T-helper 1 cell treated with Interleukin-12 subunit alpha and Interleukin-12 subunit beta and Interleukin-4 antibody, amounts not matched to agents 30 ng/mL and 1 ng/mL, for 36 hours (primary cell): ENCODE data around the gene PCSK6. TPM values are rescaled to one million over a fixed set of nuclear protein-coding genes. Genes with fewer than 3 reads are reported as not detected.

Source experiments
- intact Hi-C: fragments of 100-400 bp; cut with micrococcal nuclease; formaldehyde crosslinking; loops from one replicate; pipeline ENCODE4 v1.15.1; 2024
- total RNA-seq: library from RNA; stranded (reverse); gene quantifications from 2 replicates; pipeline ENCODE4 v1.2.3, GENCODE V29; 2022

Gene PCSK6
- total RNA-seq, 1 donor from 2014 or later: 2.5 TPM

- intact Hi-C loops: no loop called here
These were observed 34.0 kb upstream of the PCSK6 start for GRCh38 chr15:101523560-101523940.

- intact Hi-C loops: no loop called here
These were observed 33.4 kb upstream of the PCSK6 start for GRCh38 chr15:101522621-101523559.

GRCh38 chr15:101522091-101522490 lies 32.6 kb upstream of the PCSK6 start:
- intact Hi-C loops: no loop called here

- intact Hi-C loops: no loop called here
These were observed 32.1 kb upstream of the PCSK6 start for GRCh38 chr15:101521591-101521990.

GRCh38 chr15:101521069-101521468 lies 31.6 kb upstream of the PCSK6 start:
- intact Hi-C loops: no loop called here

- intact Hi-C loops: no loop called here
These were observed 30.9 kb upstream of the PCSK6 start for GRCh38 chr15:101520395-101520794.

- intact Hi-C loops: no loop called here
These were observed 28.0 kb upstream of the PCSK6 start for GRCh38 chr15:101517504-101517903.

GRCh38 chr15:101514318-101514717 lies 24.8 kb upstream of the PCSK6 start:
- intact Hi-C loops: no loop called here

GRCh38 chr15:101511717-101512116 lies 22.2 kb upstream of the PCSK6 start:
- intact Hi-C loops: no loop called here

- intact Hi-C loops: no loop called here
These were observed 21.0 kb upstream of the PCSK6 start for GRCh38 chr15:101510212-101511197.

GRCh38 chr15:101509279-101509678 lies 19.8 kb upstream of the PCSK6 start:
- intact Hi-C loops: no loop called here

- intact Hi-C loops: no loop called here
These were observed 17.0 kb upstream of the PCSK6 start for GRCh38 chr15:101506491-101506890.

- intact Hi-C loops: no loop called here
These were observed 16.3 kb upstream of the PCSK6 start for GRCh38 chr15:101505610-101506337.

GRCh38 chr15:101504866-101505609 lies 15.5 kb upstream of the PCSK6 start:
- intact Hi-C loops: loop anchor here (5.0 kb wide), 2 partner anchors 137 to 183 kb away; no protein-coding TSS in a partner anchor

GRCh38 chr15:101504373-101504772 lies 14.9 kb upstream of the PCSK6 start:
- intact Hi-C loops: loop anchor here (5.0 kb wide), 2 partner anchors 138 to 182 kb away; no protein-coding TSS in a partner anchor

- intact Hi-C loops: loop anchor here (5.0 kb wide), 2 partner anchors 139 to 181 kb away; no protein-coding TSS in a partner anchor
These were observed 13.7 kb upstream of the PCSK6 start for GRCh38 chr15:101503296-101503599.

- intact Hi-C loops: loop anchor here (1.0 to 5.0 kb wide), 3 partner anchors 140 to 202 kb away; no protein-coding TSS in a partner anchor
These were observed 13.2 kb upstream of the PCSK6 start for GRCh38 chr15:101502572-101503295.

- intact Hi-C loops: loop anchor here (1.0 to 5.0 kb wide), 4 partner anchors 41 to 202 kb away; no protein-coding TSS in a partner anchor
These were observed 12.3 kb upstream of the PCSK6 start for GRCh38 chr15:101501703-101502373.
